GM19438 (cell line): ENCODE results near the gene GNB1.
"Not testable (repeated sequence)": the region's sequence is repeated elsewhere in the genome, so short reads cannot be mapped to it uniquely, and the experiment has no call there.

ENCODE experiments used
- ATAC-seq: cut with Tn5 transposase; IDR thresholded peaks from one replicate; pipeline ENCODE4 v1.9.1; 2021; ENCODE audit warnings: low read depth; ENCODE audit not compliant: unreplicated experiment

GNB1 gene

GRCh38 chr1:1752636-1753606, 138.0 kb downstream of the GNB1 start:
- ATAC-seq: no peak

GRCh38 chr1:1752190-1752589, 138.7 kb downstream of the GNB1 start:
- ATAC-seq: no peak

GRCh38 chr1:1749941-1750340, 140.9 kb downstream of the GNB1 start:
- ATAC-seq: not testable (repeated sequence)

- ATAC-seq: no peak
Measured at GRCh38 chr1:1748686-1749321, 142.1 kb downstream of the GNB1 start.

GRCh38 chr1:1746566-1746909, 144.3 kb downstream of the GNB1 start:
- ATAC-seq: peak; percentile 80

GRCh38 chr1:1745651-1746565, 145.0 kb downstream of the GNB1 start:
- peak; percentile 68 for ATAC-seq

- not testable (repeated sequence) for ATAC-seq
Measured at GRCh38 chr1:1742529-1742928, 148.4 kb downstream of the GNB1 start.

- not testable (repeated sequence) for ATAC-seq
Measured at GRCh38 chr1:1741013-1741412, 149.9 kb downstream of the GNB1 start.

- not testable (repeated sequence) for ATAC-seq
Measured at GRCh38 chr1:1738799-1739337, 152.0 kb downstream of the GNB1 start.

- not testable (repeated sequence) for ATAC-seq
Measured at GRCh38 chr1:1737675-1738590, 153.0 kb downstream of the GNB1 start.
